Kidney glomerular epithelial cell (primary cell): ENCODE data around the gene WDR91.

Source experiments
- DNase-seq: peaks from one replicate; lab custom pipeline; 2025; lab: John Stamatoyannopoulos, UW

The WDR91 gene

GRCh38 chr7:135160858-135161653 is 50.3 kb downstream of the WDR91 start:
- DNase-seq = no peak

- peak; percentile 31 for DNase-seq
These were observed 51.0 kb downstream of the WDR91 start for GRCh38 chr7:135160098-135160857.

GRCh38 chr7:135159359-135160085 is 51.8 kb downstream of the WDR91 start:
- peak; percentile 31 for DNase-seq

GRCh38 chr7:135158874-135159273 is 52.5 kb downstream of the WDR91 start:
- DNase-seq = no peak

GRCh38 chr7:135158141-135158655 is 53.1 kb downstream of the WDR91 start:
- no peak for DNase-seq

GRCh38 chr7:135156290-135156689 is 55.0 kb downstream of the WDR91 start:
- no peak for DNase-seq

GRCh38 chr7:135154734-135155133 is 56.6 kb downstream of the WDR91 start:
- DNase-seq = no peak

GRCh38 chr7:135152442-135152841 is 58.9 kb downstream of the WDR91 start:
- DNase-seq = peak; percentile 48

GRCh38 chr7:135151533-135151932 is 59.8 kb downstream of the WDR91 start:
- DNase-seq = no peak

- DNase-seq = no peak
These were observed 60.2 kb downstream of the WDR91 start for GRCh38 chr7:135151132-135151531.

GRCh38 chr7:135150072-135150782 is 61.1 kb downstream of the WDR91 start:
- DNase-seq = no peak

GRCh38 chr7:135147899-135148721 is 63.2 kb downstream of the WDR91 start, which contains the start of gene TMEM140:
Gene TMEM140, plus strand, starts transcription at chr7:135148072. Its CDS starts 16,370 bp downstream, at chr7:135164442.
- DNase-seq = peak; percentile 59

- DNase-seq = no peak
These were observed 63.9 kb downstream of the WDR91 start for GRCh38 chr7:135147341-135147898.

- peak; percentile 42 for DNase-seq
These were observed 67.2 kb downstream of the WDR91 start for GRCh38 chr7:135143885-135144668.
